ENCODE measurements around the gene SSX2IP.

GRCh38 chr1:84701376-84701775 lies 11.1 kb upstream of the SSX2IP start:
- TF ChIP-seq, protein P1, sequence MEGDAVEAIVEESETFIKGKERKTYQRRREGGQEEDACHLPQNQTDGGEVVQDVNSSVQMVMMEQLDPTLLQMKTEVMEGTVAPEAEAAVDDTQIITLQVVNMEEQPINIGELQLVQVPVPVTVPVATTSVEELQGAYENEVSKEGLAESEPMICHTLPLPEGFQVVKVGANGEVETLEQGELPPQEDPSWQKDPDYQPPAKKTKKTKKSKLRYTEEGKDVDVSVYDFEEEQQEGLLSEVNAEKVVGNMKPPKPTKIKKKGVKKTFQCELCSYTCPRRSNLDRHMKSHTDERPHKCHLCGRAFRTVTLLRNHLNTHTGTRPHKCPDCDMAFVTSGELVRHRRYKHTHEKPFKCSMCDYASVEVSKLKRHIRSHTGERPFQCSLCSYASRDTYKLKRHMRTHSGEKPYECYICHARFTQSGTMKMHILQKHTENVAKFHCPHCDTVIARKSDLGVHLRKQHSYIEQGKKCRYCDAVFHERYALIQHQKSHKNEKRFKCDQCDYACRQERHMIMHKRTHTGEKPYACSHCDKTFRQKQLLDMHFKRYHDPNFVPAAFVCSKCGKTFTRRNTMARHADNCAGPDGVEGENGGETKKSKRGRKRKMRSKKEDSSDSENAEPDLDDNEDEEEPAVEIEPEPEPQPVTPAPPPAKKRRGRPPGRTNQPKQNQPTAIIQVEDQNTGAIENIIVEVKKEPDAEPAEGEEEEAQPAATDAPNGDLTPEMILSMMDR (IDR thresholded peaks at IDR 0.05; ENCODE audit: low read length) = no peak
- no peak for TF ChIP-seq EZH2 (IDR thresholded peaks at IDR 0.05; ENCODE audit: borderline replicate concordance, low read length)
